ENCODE data around the gene GLRA1. TPM values are rescaled to one million over a fixed set of nuclear protein-coding genes. Genes with fewer than 3 reads are reported as not detected.

The GLRA1 gene
- total RNA-seq, 1 experiment from 2014 or later, result not detected

DNA sequence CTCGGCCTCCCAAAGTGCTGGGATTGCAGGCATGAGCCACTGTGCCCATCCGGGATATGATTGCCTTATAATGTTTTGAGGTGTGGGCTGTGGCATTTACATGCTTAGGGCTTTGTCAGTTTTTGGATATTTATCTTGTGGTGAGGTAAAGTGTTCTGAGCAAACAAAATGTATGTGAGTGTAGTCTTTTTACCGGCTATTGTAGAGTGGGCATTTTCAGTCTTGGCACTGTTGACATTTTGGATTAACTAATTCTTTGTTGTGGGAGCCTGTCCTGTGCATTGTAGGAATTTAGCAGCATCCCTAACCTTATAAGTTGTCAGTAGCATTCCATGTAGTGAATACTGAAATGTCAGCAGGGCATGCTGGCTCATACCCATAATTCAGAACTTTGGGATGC, 131.3 kb downstream of the GLRA1 start:
- no peak overlapping the region for H3K4me3 ChIP-seq (replicated peaks in 1 of 2; ENCODE audit: low read depth in 1 of 2, low read length in 2 of 2)
- H3K4me1 ChIP-seq (ENCODE audit: control insufficient read depth in 1 of 2, insufficient read depth in 2 of 2, low read length in 2 of 2), result 0 out of 4 replicates have a peak, but pooled peaks cover 0 to 3% of the 10 kb centered on the region in 2 experiments
- ChIA-PET RAD21 (ENCODE audit: low non-redundant PET in 1 of 2, low total read pairs in 2 of 2, uncharacterized antibody in 2 of 2, unreplicated experiment in 2 of 2) (no interaction called here), POLR2A (no interaction called here), CTCF (no interaction called here)
- intact Hi-C loops (cut with micrococcal nuclease), result no loop called here
- no TSS peak for BruUV-seq (replicated peaks)
- peaks cover 57% of the 10 kb centered on the region for H4K20me1 ChIP-seq (ENCODE audit: insufficient read depth)
- H3K9ac ChIP-seq (ENCODE audit: low read length), result no peak overlapping the region
- H3K27ac ChIP-seq (ENCODE audit: low read depth, low read length), result no peak overlapping the region
- H3K9me3 ChIP-seq (ENCODE audit: control insufficient read depth in 1 of 2, insufficient read depth in 1 of 2, low read depth in 1 of 2, low read length in 2 of 2), result no peaks in the 10 kb centered on the region
- DNase-seq (ENCODE audit: low read depth, low spot score) (no peak), ATAC-seq (no peak)
- no peak overlapping the region for H2AFZ ChIP-seq (ENCODE audit: low read depth, low read length, poor library complexity, severe bottlenecking)
- no peaks in the 10 kb centered on the region for H3K9me2 ChIP-seq (ENCODE audit: insufficient read depth)
- TF ChIP-seq EZH2phosphoT487 (IDR thresholded peaks at IDR 0.05; ENCODE audit: borderline replicate concordance), result no peak
- TF ChIP-seq FOSL1 (IDR thresholded peaks at IDR 0.05; ENCODE audit: low read depth), result no peak
- no peak for TF ChIP-seq POLR2A (IDR thresholded peaks at IDR 0.05; ENCODE audit: borderline replicate concordance, extremely low read depth, insufficient read depth, insufficient read length)
- TF ChIP-seq ZFX (IDR thresholded peaks at IDR 0.05), result no peak
- TF ChIP-seq, protein P1, sequence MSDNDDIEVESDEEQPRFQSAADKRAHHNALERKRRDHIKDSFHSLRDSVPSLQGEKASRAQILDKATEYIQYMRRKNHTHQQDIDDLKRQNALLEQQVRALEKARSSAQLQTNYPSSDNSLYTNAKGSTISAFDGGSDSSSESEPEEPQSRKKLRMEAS (IDR thresholded peaks at IDR 0.05), result no peak
- TF ChIP-seq ELF1 (IDR thresholded peaks at IDR 0.05; ENCODE audit: borderline replicate concordance, low read depth), result no peak
- no peak for TF ChIP-seq CEBPB (IDR thresholded peaks at IDR 0.05; ENCODE audit: low read depth)
- no peak for TF ChIP-seq ZNF274 (IDR thresholded peaks at IDR 0.05; ENCODE audit: low read depth, low read length)
- no peak for TF ChIP-seq YY1 (IDR thresholded peaks at IDR 0.05; ENCODE audit: extremely low read depth, insufficient replicate concordance, low read depth, low read length)
- TF ChIP-seq, protein P2, sequence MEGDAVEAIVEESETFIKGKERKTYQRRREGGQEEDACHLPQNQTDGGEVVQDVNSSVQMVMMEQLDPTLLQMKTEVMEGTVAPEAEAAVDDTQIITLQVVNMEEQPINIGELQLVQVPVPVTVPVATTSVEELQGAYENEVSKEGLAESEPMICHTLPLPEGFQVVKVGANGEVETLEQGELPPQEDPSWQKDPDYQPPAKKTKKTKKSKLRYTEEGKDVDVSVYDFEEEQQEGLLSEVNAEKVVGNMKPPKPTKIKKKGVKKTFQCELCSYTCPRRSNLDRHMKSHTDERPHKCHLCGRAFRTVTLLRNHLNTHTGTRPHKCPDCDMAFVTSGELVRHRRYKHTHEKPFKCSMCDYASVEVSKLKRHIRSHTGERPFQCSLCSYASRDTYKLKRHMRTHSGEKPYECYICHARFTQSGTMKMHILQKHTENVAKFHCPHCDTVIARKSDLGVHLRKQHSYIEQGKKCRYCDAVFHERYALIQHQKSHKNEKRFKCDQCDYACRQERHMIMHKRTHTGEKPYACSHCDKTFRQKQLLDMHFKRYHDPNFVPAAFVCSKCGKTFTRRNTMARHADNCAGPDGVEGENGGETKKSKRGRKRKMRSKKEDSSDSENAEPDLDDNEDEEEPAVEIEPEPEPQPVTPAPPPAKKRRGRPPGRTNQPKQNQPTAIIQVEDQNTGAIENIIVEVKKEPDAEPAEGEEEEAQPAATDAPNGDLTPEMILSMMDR (IDR thresholded peaks at IDR 0.05 in 2 of 3, conservative IDR thresholded peaks at IDR 0.05 in 1 of 3; ENCODE audit: borderline replicate concordance in 1 of 3, insufficient read depth in 1 of 3, low read depth in 2 of 3, low read length in 2 of 3), result no peak
- no peaks in the 10 kb centered on the region for H3K27me3 ChIP-seq (ENCODE audit: insufficient read depth, low read length)
- no peak overlapping the region for H3K4me2 ChIP-seq (ENCODE audit: low read length)
- peaks cover 100% of the 10 kb centered on the region for H3K79me2 ChIP-seq (ENCODE audit: insufficient read depth, low read length)
- H3K36me3 ChIP-seq (ENCODE audit: control insufficient read depth in 1 of 2, insufficient read depth in 2 of 2, low read length in 2 of 2), result peaks cover 69 to 80% of the 10 kb centered on the region in 2 experiments
